Right cardiac atrium (tissue), 5 donors: ENCODE results near the gene YWHAQ. TPM values are rescaled to one million over a fixed set of nuclear protein-coding genes. Genes with fewer than 3 reads are reported as not detected.

Source experiments
- ATAC-seq, 2 donors: fragments of 200-7000 bp; cut with Tn5 transposase; one replicate each; pipeline versions ENCODE4 v1.8.0 to v1.9.1; 2020; ENCODE audit warnings: moderate library complexity in 2 of 2, mild to moderate bottlenecking in 1 of 2
- DNase-seq, 3 donors: peaks; one replicate each; pipeline ENCODE4 v3.0.0-alpha.2; 2020
- H3K27ac ChIP-seq: one replicate; pipeline ENCODE4 v1.5.1; 2013; ENCODE audit warnings: mild to moderate bottlenecking, low read length, control low read depth, moderate library complexity
- H3K27me3 ChIP-seq: one replicate; pipeline ENCODE4 v1.6.1; 2013; ENCODE audit not compliant: control insufficient read depth, insufficient read depth
- H3K4me1 ChIP-seq: one replicate; pipeline ENCODE4 v1.6.1; 2013; ENCODE audit warnings: low read length; ENCODE audit not compliant: control insufficient read depth, insufficient read depth
- H3K4me3 ChIP-seq: one replicate; pipeline ENCODE4 v1.5.1; 2013; ENCODE audit warnings: low read length, control low read depth
- H3K9me3 ChIP-seq: one replicate; pipeline ENCODE4 v1.6.1; 2013; ENCODE audit warnings: low read length; ENCODE audit not compliant: control insufficient read depth
- WGBS: extraction: QIAGEN DNeasy Blood & Tissue Kit; methylation state at CpG from one replicate; pipeline ENCODE4 v1.1.7; 2013; 5-methylcytosine and 5-hydroxymethylcytosine counted together
- intact Hi-C, 4 donors: fragments of 100-400 bp; cut with DNase I; formaldehyde crosslinking; loops; one replicate each; pipeline versions ENCODE4 v1.11.0 to v1.14.0; 2022 to 2023
- long read RNA-seq, 4 donors: library from polyadenylated mRNA; unstranded; transcript quantifications; one replicate each; pipeline ENCODE4 v2.0.0, GENCODE V29; 2020 to 2021
- polyA plus RNA-seq: library from polyadenylated mRNA; stranded (reverse); fragments of 200-250 nt; gene quantifications from one replicate; pipeline ENCODE4 v1.2.3, GENCODE V29; 2013
- total RNA-seq, 4 donors: library from RNA; stranded (reverse); fragmentation: NEBNext Ultra II Directional; extraction: Animal tissue kit (Norgen Biotek cat#: 25700); gene quantifications; one replicate each; pipeline ENCODE4 v1.2.1, GENCODE V29; 2021
- donor health status: healthy with polysubstance abuse.
- donor health status: DM: no; HTN: yes; CAD: no.
- donor health status: DM: no; HTN: no; CAD: no.
- donor health status: DM: no; HTN: yes; CAD: no; lungs with severe emphysema.
- donor health status: DM: yes; HTN: yes; CAD: no.

The YWHAQ gene
- total RNA-seq, result 100 to 1,000 TPM; 154 to 201 (median 168) TPM
- polyA plus RNA-seq, result 128 TPM
- long read RNA-seq, donor 1, transcript YWHAQ-202 (5 exons, 2,216 nt), result minor isoform, 113 of 479 reads
- long read RNA-seq, donor 1, transcript YWHAQ-201 (6 exons, 2,208 nt), result major isoform, 353 of 479 reads
- long read RNA-seq, donor 1, partial matches to known transcripts, result 6 of 479 reads
- long read RNA-seq, donor 1, other reads (novel, unspliced or antisense), result 7 of 479 reads
- long read RNA-seq, donor 2, transcript YWHAQ-201 (6 exons, 2,208 nt), result major isoform, 109 of 153 reads
- long read RNA-seq, donor 2, transcript YWHAQ-202 (5 exons, 2,216 nt), result minor isoform, 36 of 153 reads
- long read RNA-seq, donor 2, partial matches to known transcripts, result 2 of 153 reads
- long read RNA-seq, donor 2, other reads (novel, unspliced or antisense), result 6 of 153 reads
- long read RNA-seq, donor 3, transcript YWHAQ-201 (6 exons, 2,208 nt), result major isoform, 1,040 of 1,362 reads
- long read RNA-seq, donor 3, transcript YWHAQ-202 (5 exons, 2,216 nt), result minor isoform, 273 of 1,362 reads
- long read RNA-seq, donor 3, partial matches to known transcripts, result 22 of 1,362 reads
- long read RNA-seq, donor 3, other reads (novel, unspliced or antisense), result 27 of 1,362 reads
- long read RNA-seq, donor 4, transcript YWHAQ-201 (6 exons, 2,208 nt), result major isoform, 106 of 150 reads
- long read RNA-seq, donor 4, transcript YWHAQ-202 (5 exons, 2,216 nt), result minor isoform, 40 of 150 reads
- long read RNA-seq, donor 4, partial matches to known transcripts, result 2 of 150 reads
- long read RNA-seq, donor 4, other reads (novel, unspliced or antisense), result 2 of 150 reads

DNA sequence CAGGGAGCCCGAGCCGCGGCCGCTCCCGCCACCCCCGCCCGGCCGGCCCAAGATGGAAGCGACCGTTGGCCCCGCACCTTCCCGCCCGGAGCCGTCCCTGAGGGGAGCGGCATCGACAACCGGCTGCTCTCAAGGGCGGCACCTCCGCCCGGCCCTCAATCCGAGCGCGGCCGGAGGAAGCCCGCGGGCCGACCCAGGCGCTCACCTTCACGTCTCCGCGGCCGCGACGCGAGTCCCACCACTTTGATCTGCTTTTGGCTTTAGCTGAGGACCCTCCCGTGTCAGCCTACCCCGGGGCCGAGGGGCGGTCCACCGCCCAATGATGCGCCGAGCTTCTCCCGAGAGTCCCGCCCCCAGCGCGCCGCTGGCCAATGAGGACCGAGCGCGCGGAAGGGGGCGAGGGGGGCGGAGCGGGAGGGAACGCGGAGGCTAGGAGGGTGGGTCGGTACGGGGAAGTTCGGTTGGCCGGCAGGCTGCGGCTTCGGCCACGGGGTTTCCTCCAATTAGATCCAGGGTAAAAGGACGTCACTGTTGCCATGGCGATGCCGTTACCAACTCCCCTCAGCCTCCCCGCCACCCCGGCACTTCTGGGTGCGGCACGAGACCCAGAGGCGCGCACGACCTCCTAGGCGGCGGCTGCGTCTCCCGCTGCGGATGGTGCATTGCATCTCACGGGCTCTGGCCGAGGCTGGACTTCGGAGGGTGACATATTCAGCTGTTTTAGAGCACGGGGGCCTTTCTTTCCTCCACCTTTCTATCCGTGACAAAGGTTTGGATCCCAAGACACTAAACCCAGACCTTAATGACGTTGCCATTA, at the start of gene YWHAQ:
Gene YWHAQ (minus strand): TSS at position 262 of the 817 bp plus-strand sequence. CDS start 545 bp downstream, outside the sequence.
- DNase-seq (peak; percentile 99 to 100 (median 99)), ATAC-seq (peak; percentile 99)
- under 1% methylated on average over 84 of the region's 84 CpGs for WGBS
- peak within 1 kb of the TSS; percentile 98 for H3K27ac ChIP-seq
- peaks cover 3% of the 10 kb centered on the region for H3K4me1 ChIP-seq
- peak within 1 kb of the TSS; percentile 72 for H3K4me3 ChIP-seq
- intact Hi-C loops, result no loop called here
- H3K9me3 ChIP-seq, result no peaks in the 10 kb centered on the region
- no peaks in the 10 kb centered on the region for H3K27me3 ChIP-seq

DNA sequence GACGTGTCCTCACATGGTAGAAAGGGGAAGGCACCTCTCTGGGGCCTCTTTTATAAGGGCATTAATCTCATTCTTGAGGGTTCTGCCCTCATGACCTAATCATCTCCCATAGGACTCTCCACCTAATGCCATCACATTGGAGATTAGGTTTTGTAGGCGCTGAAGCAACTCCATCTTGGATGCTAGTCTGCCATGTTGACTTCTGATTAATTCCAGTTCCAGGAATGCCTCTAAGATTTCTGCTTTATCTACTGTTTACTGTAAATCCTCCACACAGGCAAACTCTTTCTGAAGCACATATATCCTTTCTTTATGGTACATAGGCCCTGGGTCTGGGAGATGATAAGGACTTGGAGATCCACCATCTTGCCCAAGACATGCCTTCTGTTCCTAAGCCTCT, 49.3 kb upstream of the YWHAQ start:
- Histone ChIP-seq H3K27me3 (no peaks in the 10 kb centered on the region), H3K4me1 (no peaks in the 10 kb centered on the region), H3K9me3 (no peaks in the 10 kb centered on the region), H3K4me3 (no peak overlapping the region), H3K27ac (no peak overlapping the region)
- no peak for ATAC-seq
- intact Hi-C loops, result no loop called here
- WGBS, result 97% methylated on average over 2 of the region's 2 CpGs
- no peak for DNase-seq

DNA sequence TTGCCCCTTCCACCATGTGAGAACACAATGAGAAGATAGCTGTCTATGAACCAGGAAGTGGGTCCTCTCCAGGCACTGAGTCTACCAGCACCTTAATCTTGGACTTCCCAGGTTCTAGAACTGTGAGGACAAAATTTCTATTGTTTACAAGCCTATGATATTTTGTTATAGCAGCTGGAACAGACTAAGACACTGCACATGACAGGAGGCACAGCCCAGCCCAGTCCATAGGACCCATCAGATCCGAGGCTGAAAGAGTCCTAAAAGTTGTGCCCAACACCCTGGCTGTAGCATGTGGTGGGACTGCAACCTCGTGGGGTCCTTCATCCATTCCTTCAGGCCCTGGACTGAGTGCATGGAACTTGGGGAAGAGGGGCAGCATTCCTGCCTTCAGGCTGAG, 48.4 kb upstream of the YWHAQ start:
- ATAC-seq (peak in 1 of 2 donors; percentile 16), DNase-seq (no peak)
- WGBS, result 97% methylated on average over 2 of the region's 2 CpGs
- Histone ChIP-seq H3K4me3 (no peak overlapping the region), H3K9me3 (no peaks in the 10 kb centered on the region), H3K4me1 (no peaks in the 10 kb centered on the region), H3K27ac (no peak overlapping the region), H3K27me3 (no peaks in the 10 kb centered on the region)
- intact Hi-C loops, result no loop called here

GRCh38 chr2:9678544-9678943, 47.7 kb upstream of the YWHAQ start:
- Histone ChIP-seq H3K4me1 (no peaks in the 10 kb centered on the region), H3K27me3 (no peaks in the 10 kb centered on the region), H3K4me3 (no peak overlapping the region), H3K9me3 (no peaks in the 10 kb centered on the region), H3K27ac (no peak overlapping the region)
- ATAC-seq (no peak), DNase-seq (no peak)
- WGBS, result 88% methylated on average over 10 of the region's 10 CpGs
- intact Hi-C loops, result no loop called here

DNA sequence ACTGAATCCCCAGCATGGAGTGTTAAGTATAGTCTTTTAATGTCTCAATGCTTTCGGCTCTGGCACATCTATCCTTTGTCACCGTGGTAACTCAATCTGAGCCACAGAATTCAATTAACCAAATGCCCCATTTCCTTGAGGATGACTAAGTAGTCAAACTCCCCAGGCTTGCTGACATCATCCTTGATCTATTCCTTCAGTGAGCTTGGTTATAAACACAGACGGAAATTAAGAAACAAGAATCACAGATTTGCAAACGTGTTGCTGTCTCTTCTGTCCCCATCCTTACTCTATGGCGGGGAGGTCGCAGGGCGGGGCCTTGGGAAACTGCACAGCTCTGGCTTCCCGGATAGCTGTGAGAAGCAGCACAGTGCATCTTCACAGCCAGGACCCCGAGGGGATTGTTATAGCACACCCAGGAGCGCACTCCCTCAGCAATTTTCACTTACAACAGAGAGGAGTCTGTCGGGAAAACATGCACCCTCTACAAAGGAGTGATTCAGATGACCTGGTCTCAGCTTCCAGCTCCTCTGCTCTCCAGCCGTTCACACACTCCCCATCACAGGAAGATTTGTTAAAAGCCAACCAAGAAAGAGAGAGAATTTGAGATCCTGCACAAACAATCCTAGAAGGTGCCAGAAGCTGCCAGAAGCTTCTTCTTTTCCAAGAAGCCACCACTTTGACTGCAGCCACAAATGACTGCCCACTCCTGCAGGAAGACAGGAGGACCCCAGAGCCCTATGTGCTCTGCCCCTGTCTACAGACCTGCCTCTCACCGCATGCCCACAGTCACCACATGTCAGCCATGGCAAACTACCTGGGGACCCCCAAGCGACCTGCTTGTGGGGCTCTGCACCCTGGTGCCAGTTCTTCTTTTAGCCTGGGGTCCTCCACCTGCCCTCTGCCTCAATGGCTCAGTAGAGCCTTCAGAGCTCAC, 44.9 kb upstream of the YWHAQ start:
- Histone ChIP-seq H3K27ac (no peak overlapping the region), H3K27me3 (no peaks in the 10 kb centered on the region), H3K4me1 (no peaks in the 10 kb centered on the region), H3K4me3 (no peak overlapping the region), H3K9me3 (no peaks in the 10 kb centered on the region)
- no peak for ATAC-seq
- 40% methylated on average over 14 of the region's 14 CpGs for WGBS
- DNase-seq, result no peak
- intact Hi-C loops, result no loop called here

GRCh38 chr2:9674891-9675414, 44.2 kb upstream of the YWHAQ start:
- DNase-seq, result no peak
- 90% methylated on average over 5 of the region's 5 CpGs for WGBS
- H3K27me3 ChIP-seq, result no peaks in the 10 kb centered on the region
- intact Hi-C loops, result no loop called here
- no peak overlapping the region for H3K4me3 ChIP-seq
- H3K4me1 ChIP-seq, result no peaks in the 10 kb centered on the region
- no peak for ATAC-seq
- no peaks in the 10 kb centered on the region for H3K9me3 ChIP-seq
- no peak overlapping the region for H3K27ac ChIP-seq

- intact Hi-C loops, result no loop called here
- no peak overlapping the region for H3K27ac ChIP-seq
- H3K4me3 ChIP-seq, result no peak overlapping the region
- no peak for DNase-seq
- H3K27me3 ChIP-seq, result no peaks in the 10 kb centered on the region
- H3K9me3 ChIP-seq, result no peaks in the 10 kb centered on the region
- H3K4me1 ChIP-seq, result no peaks in the 10 kb centered on the region
- no peak for ATAC-seq
- 69% methylated on average over 6 of the region's 6 CpGs for WGBS
Measured at GRCh38 chr2:9673914-9674481, 43.2 kb upstream of the YWHAQ start.

GRCh38 chr2:9668687-9669345, 38.0 kb upstream of the YWHAQ start:
- Histone ChIP-seq H3K9me3 (no peaks in the 10 kb centered on the region), H3K27ac (no peak overlapping the region), H3K27me3 (no peaks in the 10 kb centered on the region), H3K4me3 (no peak overlapping the region), H3K4me1 (no peaks in the 10 kb centered on the region)
- 83% methylated on average over 5 of the region's 5 CpGs for WGBS
- DNase-seq, result no peak
- no peak for ATAC-seq
- intact Hi-C loops, result no loop called here

- no peak overlapping the region for H3K4me3 ChIP-seq
- 76% methylated on average over 3 of the region's 3 CpGs for WGBS
- peak; percentile 29 to 67 for ATAC-seq
- intact Hi-C loops, result no loop called here
- H3K9me3 ChIP-seq, result no peaks in the 10 kb centered on the region
- H3K27ac ChIP-seq, result no peak overlapping the region
- no peaks in the 10 kb centered on the region for H3K27me3 ChIP-seq
- DNase-seq, result no peak
- no peaks in the 10 kb centered on the region for H3K4me1 ChIP-seq
Measured at GRCh38 chr2:9667826-9668225, 37.0 kb upstream of the YWHAQ start.
